Effector memory CD4-positive, alpha-beta T cell (primary cell): ENCODE measurements around the gene DENR.
"Not testable (repeated sequence)": the region's sequence is repeated elsewhere in the genome, so short reads cannot be mapped to it uniquely, and the experiment has no call there.

ENCODE experiments used
- DNase-seq, 3 donors: peaks; one replicate each; pipeline ENCODE4 v3.0.0-alpha.2; 2020
- H3K27ac ChIP-seq: 2 replicates; pipeline ENCODE4 v1.7.0; 2013; ENCODE audit warnings: mild to moderate bottlenecking, low read length, moderate library complexity; ENCODE audit not compliant: insufficient read depth, poor library complexity, severe bottlenecking
- H3K27me3 ChIP-seq: replicated peaks from 2 replicates; pipeline ENCODE4 v1.7.0; 2013; ENCODE audit warnings: mild to moderate bottlenecking, low read length; ENCODE audit not compliant: insufficient read depth, control insufficient read depth, poor library complexity, severe bottlenecking
- H3K36me3 ChIP-seq: 2 replicates; pipeline ENCODE4 v1.7.0; 2013; ENCODE audit warnings: mild to moderate bottlenecking, low read length, moderate library complexity; ENCODE audit not compliant: control insufficient read depth, insufficient read depth
- H3K4me1 ChIP-seq: 2 replicates; pipeline ENCODE4 v1.7.0; 2013; ENCODE audit warnings: low read length, mild to moderate bottlenecking; ENCODE audit not compliant: control insufficient read depth, insufficient read depth, poor library complexity, severe bottlenecking
- H3K4me3 ChIP-seq: 2 replicates; pipeline ENCODE4 v1.7.0; 2013; ENCODE audit warnings: low read length, low read depth, mild to moderate bottlenecking; ENCODE audit not compliant: insufficient read depth, poor library complexity, severe bottlenecking
- H3K9me3 ChIP-seq: 2 replicates; pipeline ENCODE4 v1.7.0; 2013; ENCODE audit warnings: mild to moderate bottlenecking, low read length, moderate library complexity; ENCODE audit not compliant: control insufficient read depth

The DENR gene

DNA sequence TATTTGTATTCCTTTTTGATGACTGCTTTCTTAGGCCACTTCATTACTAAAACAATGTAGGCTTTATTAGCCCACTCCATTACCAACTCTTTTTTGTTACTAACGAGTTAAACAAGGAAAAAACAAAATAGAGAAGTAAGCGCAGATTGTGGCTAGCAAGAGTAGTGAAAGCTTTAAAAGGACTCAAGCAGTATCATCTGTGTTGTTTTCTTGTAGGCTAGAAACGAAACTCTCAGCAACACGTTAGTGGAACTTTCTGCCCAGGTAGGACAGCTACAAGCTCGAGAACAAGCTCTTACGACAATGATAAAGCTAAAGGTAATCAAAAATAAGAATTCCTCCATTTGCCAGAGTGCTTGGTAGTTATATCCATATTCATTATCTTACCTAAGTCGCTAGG lies 32.9 kb downstream of the DENR start:
- no peaks in the 10 kb centered on the region for H3K36me3 ChIP-seq
- H3K27ac ChIP-seq, result no peak overlapping the region
- DNase-seq, result no peak
- H3K9me3 ChIP-seq, result no peaks in the 10 kb centered on the region
- no peak overlapping the region for H3K4me3 ChIP-seq
- no peaks in the 10 kb centered on the region for H3K27me3 ChIP-seq
- H3K4me1 ChIP-seq, result no peaks in the 10 kb centered on the region

- H3K27ac ChIP-seq, result no peak overlapping the region
- no peak for DNase-seq
- H3K36me3 ChIP-seq, result no peaks in the 10 kb centered on the region
- H3K4me1 ChIP-seq, result no peaks in the 10 kb centered on the region
- H3K4me3 ChIP-seq, result no peak overlapping the region
- no peaks in the 10 kb centered on the region for H3K9me3 ChIP-seq
- H3K27me3 ChIP-seq, result no peaks in the 10 kb centered on the region
These were observed 35.8 kb downstream of the DENR start for GRCh38 chr12:122788387-122788786.

- no peak for DNase-seq
- H3K36me3 ChIP-seq, result no peaks in the 10 kb centered on the region
These were observed 37.0 kb downstream of the DENR start for GRCh38 chr12:122789637-122790036.

GRCh38 chr12:122790393-122791075 lies 37.9 kb downstream of the DENR start:
- H3K9me3 ChIP-seq, result no peaks in the 10 kb centered on the region
- H3K27me3 ChIP-seq, result no peaks in the 10 kb centered on the region
- H3K27ac ChIP-seq, result no peak overlapping the region
- H3K4me3 ChIP-seq, result no peak overlapping the region
- no peaks in the 10 kb centered on the region for H3K4me1 ChIP-seq
- no peak for DNase-seq
- no peaks in the 10 kb centered on the region for H3K36me3 ChIP-seq

More at GRCh38 chr12:122789637-122790036, 37.0 kb downstream of the DENR start:
- H3K27me3 ChIP-seq, result no peaks in the 10 kb centered on the region
- H3K4me3 ChIP-seq, result no peak overlapping the region
- no peak overlapping the region for H3K27ac ChIP-seq
- H3K9me3 ChIP-seq, result no peaks in the 10 kb centered on the region
- no peaks in the 10 kb centered on the region for H3K4me1 ChIP-seq

- no peaks in the 10 kb centered on the region for H3K9me3 ChIP-seq
- DNase-seq, result no peak
- H3K36me3 ChIP-seq, result no peaks in the 10 kb centered on the region
- H3K4me3 ChIP-seq, result no peak overlapping the region
- no peaks in the 10 kb centered on the region for H3K27me3 ChIP-seq
- no peaks in the 10 kb centered on the region for H3K4me1 ChIP-seq
- no peak overlapping the region for H3K27ac ChIP-seq
These were observed 41.1 kb downstream of the DENR start for GRCh38 chr12:122793685-122794106.

GRCh38 chr12:122795807-122796206 lies 43.2 kb downstream of the DENR start:
- Histone ChIP-seq H3K27ac (no peak overlapping the region), H3K4me3 (no peak overlapping the region), H3K27me3 (no peaks in the 10 kb centered on the region), H3K9me3 (no peaks in the 10 kb centered on the region), H3K4me1 (no peaks in the 10 kb centered on the region), H3K36me3 (no peaks in the 10 kb centered on the region)
- no peak for DNase-seq

GRCh38 chr12:122799641-122800243 lies 47.1 kb downstream of the DENR start:
- no peaks in the 10 kb centered on the region for H3K36me3 ChIP-seq

DNA sequence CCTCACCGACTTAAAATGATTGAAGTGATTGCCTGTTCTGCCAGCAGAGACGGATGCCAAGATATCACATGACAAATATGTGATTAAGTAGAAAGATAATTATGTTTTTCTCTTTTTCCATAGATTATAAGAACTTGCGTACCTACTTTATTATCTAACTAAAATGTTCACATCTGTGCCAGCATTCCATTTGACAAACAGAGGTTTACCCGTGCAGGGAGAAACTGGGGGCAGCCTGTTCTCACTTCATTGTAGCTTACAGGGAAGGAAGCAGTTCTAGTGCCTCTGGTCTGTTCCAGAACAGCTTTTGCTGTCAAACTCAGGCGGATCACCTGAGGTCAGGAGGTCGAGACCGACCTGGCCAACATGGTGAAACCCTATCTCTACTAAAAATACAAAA lies 51.3 kb downstream of the DENR start:
- Histone ChIP-seq H3K9me3 (no peaks in the 10 kb centered on the region), H3K4me3 (no peak overlapping the region), H3K27me3 (no peaks in the 10 kb centered on the region), H3K4me1 (no peaks in the 10 kb centered on the region), H3K27ac (no peak overlapping the region), H3K36me3 (no peaks in the 10 kb centered on the region)
- no peak for DNase-seq

More at GRCh38 chr12:122799641-122800243, 47.1 kb downstream of the DENR start:
- H3K4me3 ChIP-seq, result no peak overlapping the region
- no peaks in the 10 kb centered on the region for H3K9me3 ChIP-seq
- H3K27me3 ChIP-seq, result no peaks in the 10 kb centered on the region
- no peak overlapping the region for H3K27ac ChIP-seq
- H3K4me1 ChIP-seq, result no peaks in the 10 kb centered on the region
- no peak for DNase-seq

GRCh38 chr12:122804957-122805356 lies 52.3 kb downstream of the DENR start:
- not testable (repeated sequence) for H3K4me1 ChIP-seq, H3K27me3 ChIP-seq, DNase-seq

GRCh38 chr12:122807651-122808050 lies 55.0 kb downstream of the DENR start:
- Histone ChIP-seq H3K4me1 (no peaks in the 10 kb centered on the region), H3K27ac (no peak overlapping the region), H3K36me3 (no peaks in the 10 kb centered on the region), H3K27me3 (no peaks in the 10 kb centered on the region), H3K4me3 (no peak overlapping the region), H3K9me3 (no peaks in the 10 kb centered on the region)
- no peak for DNase-seq

More at GRCh38 chr12:122804957-122805356, 52.3 kb downstream of the DENR start:
- H3K36me3 ChIP-seq, H3K27ac ChIP-seq, H3K4me3 ChIP-seq, H3K9me3 ChIP-seq: not testable (repeated sequence)
